Neutrophil (primary cell): Measurements from ENCODE around the gene KDM3B.

ENCODE experiments used
- H3K27ac ChIP-seq: fragments of 200-600 bp; sonication (generic); 2 replicates; pipeline ENCODE4 v1.5.1; 2016; ENCODE audit warnings: mild to moderate bottlenecking, moderate library complexity
- H3K27me3 ChIP-seq: fragments of 200-600 bp; sonication (generic); 2 replicates; pipeline ENCODE4 v1.6.0; 2016; ENCODE audit warnings: mild to moderate bottlenecking
- H3K36me3 ChIP-seq: fragments of 200-600 bp; sonication (generic); 2 replicates; pipeline ENCODE4 v1.5.1; 2017
- H3K4me1 ChIP-seq, 2 experiments: fragments of 200-600 bp in 1 of 2; sonication (generic) in 1 of 2; 1 replicate in 1 of 2; 2 replicates in 1 of 2; pipeline versions ENCODE4 v1.5.1 to v1.6.1; 2013 to 2016; ENCODE audit warnings: low read depth in 1 of 2, low read length in 1 of 2, mild to moderate bottlenecking in 1 of 2, moderate library complexity in 1 of 2; ENCODE audit not compliant: control insufficient read depth in 1 of 2, insufficient read depth in 1 of 2
- H3K4me3 ChIP-seq, 2 experiments: fragments of 200-600 bp in 1 of 2; sonication (generic) in 1 of 2; 1 replicate in 1 of 2; 2 replicates in 1 of 2; pipeline ENCODE4 v1.5.1; 2013 to 2016; ENCODE audit warnings: low read depth in 1 of 2, low read length in 1 of 2, mild to moderate bottlenecking in 1 of 2, moderate library complexity in 1 of 2
- H3K9me3 ChIP-seq: fragments of 200-600 bp; sonication (generic); 2 replicates; pipeline ENCODE4 v1.5.1; 2016
- CTCF ChIP-seq: fragments of 200-600 bp; sonication (generic); IDR thresholded peaks from 2 replicates; pipeline ENCODE4 v1.5.1; 2016; ENCODE audit warnings: antibody characterized with exemption

The KDM3B gene

DNA sequence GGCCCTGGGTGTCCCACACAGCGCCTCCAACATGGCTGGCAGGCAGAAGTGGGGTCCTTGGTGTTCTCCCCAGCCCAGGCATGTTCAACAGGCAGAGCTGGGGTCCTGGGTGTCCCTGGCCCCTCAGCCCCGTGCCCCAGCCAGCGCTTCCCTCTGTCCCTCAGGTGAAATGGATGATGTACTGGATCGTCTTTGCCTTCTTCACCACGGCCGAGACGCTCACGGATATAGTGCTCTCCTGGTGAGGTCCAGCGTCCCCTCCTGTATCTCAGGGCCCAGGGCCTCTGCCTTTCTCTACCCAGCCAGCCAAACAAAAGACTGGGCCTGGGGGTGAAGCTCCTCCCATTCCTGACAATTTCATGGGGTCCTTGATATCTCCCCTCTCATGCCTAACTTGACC lies 88.7 kb downstream of the KDM3B start:
- H3K27ac ChIP-seq, result no peak overlapping the region
- peaks cover 44% of the 10 kb centered on the region for H3K27me3 ChIP-seq
- no peak for TF ChIP-seq CTCF
- peaks cover 0 to 9% of the 10 kb centered on the region in 2 experiments for H3K4me1 ChIP-seq
- peaks cover 20% of the 10 kb centered on the region for H3K36me3 ChIP-seq
- no peaks in the 10 kb centered on the region for H3K9me3 ChIP-seq
- no peak overlapping the region for H3K4me3 ChIP-seq

DNA sequence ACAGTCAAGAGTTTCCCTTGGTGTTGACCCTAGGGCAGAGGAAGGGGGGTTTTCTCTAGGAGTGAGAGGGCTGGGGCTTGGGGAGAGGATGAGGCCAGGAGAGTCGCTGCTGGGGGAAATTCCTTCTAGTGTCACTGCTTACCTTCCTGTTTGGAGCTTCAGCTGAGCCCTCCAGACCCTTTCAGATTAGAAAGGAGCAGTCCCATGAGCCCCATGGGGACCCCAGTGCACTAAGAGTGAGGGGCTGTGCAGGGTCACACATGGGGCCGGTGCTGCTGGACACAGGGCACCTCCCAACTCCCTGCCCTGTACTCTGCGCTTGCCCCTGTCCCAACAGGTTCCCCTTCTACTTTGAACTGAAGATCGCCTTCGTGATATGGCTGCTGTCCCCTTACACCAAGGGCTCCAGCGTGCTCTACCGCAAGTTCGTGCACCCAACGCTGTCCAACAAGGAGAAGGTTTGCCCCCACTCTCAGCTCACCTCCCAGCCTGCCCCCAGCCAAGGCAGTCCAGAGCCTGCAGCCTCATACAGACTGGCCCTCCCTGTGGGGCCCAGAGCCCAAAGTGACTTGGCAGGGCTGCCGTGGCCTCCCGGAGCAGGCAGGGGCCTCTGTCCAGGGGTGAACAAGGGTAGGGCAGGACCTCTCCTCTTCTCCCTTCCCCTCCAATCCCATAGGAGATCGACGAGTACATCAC lies 91.7 kb downstream of the KDM3B start:
- Histone ChIP-seq H3K27ac (no peak overlapping the region), H3K36me3 (no peaks in the 10 kb centered on the region), H3K4me1 (peaks cover 0 to 3% of the 10 kb centered on the region in 2 experiments), H3K4me3 (no peak overlapping the region), H3K27me3 (peaks cover 22% of the 10 kb centered on the region), H3K9me3 (no peaks in the 10 kb centered on the region)
- TF ChIP-seq CTCF, result no peak

DNA sequence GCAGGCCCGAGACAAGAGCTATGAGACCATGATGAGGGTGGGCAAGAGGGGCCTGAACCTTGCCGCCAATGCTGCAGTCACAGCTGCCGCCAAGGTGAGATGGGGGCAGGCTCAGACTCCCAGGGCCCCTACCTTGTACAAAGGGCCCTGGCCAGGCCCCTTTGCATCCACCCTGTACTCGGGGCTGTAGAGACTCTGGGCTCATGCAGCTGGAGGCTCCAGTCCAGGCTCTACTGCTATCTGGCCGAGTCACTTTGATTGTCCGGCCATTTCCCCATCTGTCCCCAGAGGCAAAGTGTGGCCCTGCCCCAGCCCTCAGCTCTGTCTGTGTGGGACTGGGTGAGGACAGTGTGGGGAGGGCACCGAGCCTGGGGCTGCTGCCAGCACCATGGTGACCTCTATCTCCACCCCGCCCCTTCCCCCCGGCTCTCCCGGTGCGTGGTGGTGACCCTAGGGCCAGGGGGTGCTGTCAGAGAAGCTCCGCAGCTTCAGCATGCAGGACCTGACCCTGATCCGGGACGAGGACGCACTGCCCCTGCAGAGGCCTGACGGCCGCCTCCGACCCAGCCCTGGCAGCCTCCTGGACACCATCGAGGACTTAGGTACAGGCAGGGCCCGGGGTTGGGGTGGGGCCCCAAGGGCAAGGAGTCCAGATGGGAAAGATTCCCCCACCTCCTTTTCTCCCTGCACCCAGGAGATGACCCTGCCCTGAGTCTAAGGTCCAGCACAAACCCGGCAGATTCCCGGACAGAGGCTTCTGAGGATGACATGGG lies 92.5 kb downstream of the KDM3B start:
- H3K4me3 ChIP-seq, result no peak overlapping the region
- H3K9me3 ChIP-seq, result no peaks in the 10 kb centered on the region
- H3K27ac ChIP-seq, result no peak overlapping the region
- peaks cover 15% of the 10 kb centered on the region for H3K27me3 ChIP-seq
- peaks cover 0 to 3% of the 10 kb centered on the region in 2 experiments for H3K4me1 ChIP-seq
- no peaks in the 10 kb centered on the region for H3K36me3 ChIP-seq
- no peak for TF ChIP-seq CTCF

DNA sequence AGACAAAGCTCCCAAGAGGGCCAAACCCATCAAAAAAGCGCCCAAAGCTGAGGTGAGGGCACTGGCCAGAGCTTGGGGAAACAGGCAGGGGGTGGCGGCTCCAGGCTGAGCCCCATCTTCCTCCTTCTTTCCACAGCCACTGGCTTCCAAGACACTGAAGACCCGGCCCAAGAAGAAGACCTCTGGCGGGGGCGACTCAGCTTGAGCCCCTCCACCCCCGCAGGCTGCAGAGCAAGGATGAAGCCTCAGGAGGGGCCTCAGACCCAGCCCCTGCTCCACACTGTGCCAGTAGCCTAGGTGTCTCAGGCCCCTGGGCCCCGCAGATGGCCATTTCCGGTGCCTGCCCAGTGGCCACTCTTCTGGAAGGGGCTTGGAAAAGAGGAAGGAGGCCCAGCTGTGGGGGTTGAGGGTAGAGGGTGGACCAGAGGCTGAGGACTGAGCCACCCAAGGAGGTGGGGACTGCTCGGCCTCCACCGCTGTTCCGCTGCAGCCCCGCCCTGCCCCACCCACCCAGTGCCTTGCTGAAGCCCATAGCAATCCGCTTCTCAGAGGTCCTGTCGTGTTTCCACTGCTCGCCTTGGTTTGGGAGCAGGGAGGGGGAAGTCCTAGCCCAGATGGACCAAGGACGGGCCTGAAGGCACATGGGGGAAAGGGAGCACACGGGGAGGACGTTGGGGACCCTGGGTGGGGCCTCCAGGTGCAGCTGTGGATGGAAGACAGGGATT lies 93.2 kb downstream of the KDM3B start:
- Histone ChIP-seq H3K36me3 (no peaks in the 10 kb centered on the region), H3K27me3 (peaks cover 7% of the 10 kb centered on the region), H3K9me3 (no peaks in the 10 kb centered on the region), H3K4me1 (peaks cover 0 to 5% of the 10 kb centered on the region in 2 experiments), H3K27ac (no peak overlapping the region), H3K4me3 (no peak overlapping the region)
- TF ChIP-seq CTCF, result no peak

- H3K36me3 ChIP-seq, result no peaks in the 10 kb centered on the region
- H3K9me3 ChIP-seq, result no peaks in the 10 kb centered on the region
- H3K4me1 ChIP-seq, result peaks cover 0 to 5% of the 10 kb centered on the region in 2 experiments
- H3K4me3 ChIP-seq, result no peak overlapping the region
- no peak overlapping the region for H3K27ac ChIP-seq
- TF ChIP-seq CTCF, result no peak
- H3K27me3 ChIP-seq, result no peaks in the 10 kb centered on the region
Measured at GRCh38 chr5:138448070-138448469, 95.6 kb downstream of the KDM3B start.
